ENCODE data around the gene SLC35D3.
"Not testable (repeated sequence)": the region's sequence is repeated elsewhere in the genome, so short reads cannot be mapped to it uniquely, and the experiment has no call there.

The SLC35D3 gene, protein sequence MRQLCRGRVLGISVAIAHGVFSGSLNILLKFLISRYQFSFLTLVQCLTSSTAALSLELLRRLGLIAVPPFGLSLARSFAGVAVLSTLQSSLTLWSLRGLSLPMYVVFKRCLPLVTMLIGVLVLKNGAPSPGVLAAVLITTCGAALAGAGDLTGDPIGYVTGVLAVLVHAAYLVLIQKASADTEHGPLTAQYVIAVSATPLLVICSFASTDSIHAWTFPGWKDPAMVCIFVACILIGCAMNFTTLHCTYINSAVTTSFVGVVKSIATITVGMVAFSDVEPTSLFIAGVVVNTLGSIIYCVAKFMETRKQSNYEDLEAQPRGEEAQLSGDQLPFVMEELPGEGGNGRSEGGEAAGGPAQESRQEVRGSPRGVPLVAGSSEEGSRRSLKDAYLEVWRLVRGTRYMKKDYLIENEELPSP

DNA sequence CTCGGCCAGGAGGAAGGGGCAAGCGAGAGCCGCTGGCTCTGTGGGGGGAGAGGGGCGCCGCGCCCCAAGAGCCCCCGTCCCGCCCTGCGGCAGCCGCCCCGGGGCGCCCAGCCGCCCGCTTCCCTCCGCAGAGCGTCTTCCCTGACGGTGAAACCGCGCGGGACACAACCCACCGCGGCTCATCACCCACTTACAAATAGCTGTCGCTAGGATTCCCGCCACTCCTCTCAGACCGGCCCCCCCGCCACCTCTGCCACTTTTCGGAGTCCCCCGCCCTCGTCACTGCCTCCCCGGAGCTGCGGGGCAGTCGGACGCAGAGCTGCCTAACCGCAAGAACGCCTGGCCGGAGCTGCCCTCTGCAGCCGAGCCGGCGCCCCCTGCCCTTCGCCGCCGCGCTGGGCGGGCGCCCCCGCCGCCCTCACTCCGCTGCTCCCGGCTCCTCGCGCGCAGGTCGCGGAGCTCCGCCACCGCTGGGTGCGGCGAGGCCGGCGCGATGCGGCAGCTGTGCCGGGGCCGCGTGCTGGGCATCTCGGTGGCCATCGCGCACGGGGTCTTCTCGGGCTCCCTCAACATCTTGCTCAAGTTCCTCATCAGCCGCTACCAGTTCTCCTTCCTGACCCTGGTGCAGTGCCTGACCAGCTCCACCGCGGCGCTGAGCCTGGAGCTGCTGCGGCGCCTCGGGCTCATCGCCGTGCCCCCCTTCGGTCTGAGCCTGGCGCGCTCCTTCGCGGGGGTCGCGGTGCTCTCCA, at the start of gene SLC35D3:
TSS of gene SLC35D3 (plus strand) at position 366 of the 749 bp plus-strand sequence. CDS start at position 494, 128 bp downstream.
- Histone ChIP-seq H3K36me3 (ENCODE audit: control insufficient read depth, insufficient read depth, low read length, severe bottlenecking) (no peaks in the 10 kb centered on the region), H3K9me3 (ENCODE audit: control insufficient read depth, low read length) (no peaks in the 10 kb centered on the region), H3K9ac (ENCODE audit: low read length) (no peak within 1 kb of the TSS), H3K4me3 (ENCODE audit: low read length) (peak within 1 kb of the TSS; percentile 71), H3K27me3 (replicated peaks; ENCODE audit: control insufficient read depth, insufficient read depth, low read length) (peaks cover 25% of the 10 kb centered on the region), H3K4me1 (ENCODE audit: control insufficient read depth, insufficient read depth, low read length) (peaks cover 16% of the 10 kb centered on the region)
- peak; percentile 39 for DNase-seq (ENCODE audit: low read depth)

DNA sequence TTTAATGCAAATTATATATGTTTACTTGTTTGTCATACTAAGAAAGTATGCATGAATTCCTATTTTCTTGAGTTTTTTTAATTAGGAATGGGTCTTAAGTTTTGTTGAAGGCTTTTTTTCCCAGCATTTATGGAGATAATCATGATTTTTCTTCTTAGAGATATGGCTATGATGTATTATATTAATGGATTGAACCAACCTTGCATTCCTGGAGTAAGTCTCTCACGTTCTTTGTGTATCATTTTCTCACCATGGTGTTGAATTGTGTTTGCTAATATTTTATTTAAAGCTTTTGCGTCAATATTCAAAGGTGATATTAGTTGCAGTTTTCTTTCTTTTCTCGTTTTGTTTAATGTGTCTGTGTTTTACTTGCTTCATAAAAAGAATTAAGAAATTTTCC, 48.4 kb upstream of the SLC35D3 start:
- Histone ChIP-seq H3K36me3 (ENCODE audit: control insufficient read depth, insufficient read depth, low read length, severe bottlenecking) (peaks cover 24% of the 10 kb centered on the region), H3K27me3 (replicated peaks; ENCODE audit: control insufficient read depth, insufficient read depth, low read length) (no peaks in the 10 kb centered on the region), H3K4me3 (ENCODE audit: low read length) (peak overlapping the region; percentile 6), H3K4me1 (ENCODE audit: control insufficient read depth, insufficient read depth, low read length) (no peaks in the 10 kb centered on the region), H3K9ac (ENCODE audit: low read length) (no peak overlapping the region), H3K9me3 (ENCODE audit: control insufficient read depth, low read length) (peaks cover 20% of the 10 kb centered on the region)
- peak; percentile 16 for DNase-seq (ENCODE audit: low read depth)

DNA sequence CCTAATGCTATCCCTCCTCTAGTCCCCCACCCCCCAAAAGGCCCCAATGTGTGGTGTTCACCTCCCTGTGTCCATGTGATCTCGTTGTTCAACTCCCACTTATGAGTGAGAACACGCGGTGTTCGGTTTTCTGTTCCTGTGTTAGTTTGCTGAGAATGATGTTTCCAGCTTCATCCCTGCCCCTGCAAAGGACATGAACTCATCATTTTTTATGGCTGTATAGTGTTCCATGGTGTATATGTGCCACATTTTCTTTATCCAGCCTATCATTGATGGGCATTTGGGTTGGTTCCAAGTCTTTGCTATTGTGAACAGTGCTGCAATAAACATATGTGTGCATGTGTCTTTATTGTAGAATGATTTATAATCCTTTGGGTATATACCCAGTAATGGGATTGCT, 45.6 kb upstream of the SLC35D3 start:
- H3K4me3 ChIP-seq (ENCODE audit: low read length); H3K4me1 ChIP-seq (ENCODE audit: control insufficient read depth, insufficient read depth, low read length); H3K9ac ChIP-seq (ENCODE audit: low read length); H3K27me3 ChIP-seq (replicated peaks; ENCODE audit: control insufficient read depth, insufficient read depth, low read length); DNase-seq (ENCODE audit: low read depth): not testable (repeated sequence)
- Histone ChIP-seq H3K9me3 (ENCODE audit: control insufficient read depth, low read length) (peaks cover 20% of the 10 kb centered on the region), H3K36me3 (ENCODE audit: control insufficient read depth, insufficient read depth, low read length, severe bottlenecking) (peaks cover 19% of the 10 kb centered on the region)

DNA sequence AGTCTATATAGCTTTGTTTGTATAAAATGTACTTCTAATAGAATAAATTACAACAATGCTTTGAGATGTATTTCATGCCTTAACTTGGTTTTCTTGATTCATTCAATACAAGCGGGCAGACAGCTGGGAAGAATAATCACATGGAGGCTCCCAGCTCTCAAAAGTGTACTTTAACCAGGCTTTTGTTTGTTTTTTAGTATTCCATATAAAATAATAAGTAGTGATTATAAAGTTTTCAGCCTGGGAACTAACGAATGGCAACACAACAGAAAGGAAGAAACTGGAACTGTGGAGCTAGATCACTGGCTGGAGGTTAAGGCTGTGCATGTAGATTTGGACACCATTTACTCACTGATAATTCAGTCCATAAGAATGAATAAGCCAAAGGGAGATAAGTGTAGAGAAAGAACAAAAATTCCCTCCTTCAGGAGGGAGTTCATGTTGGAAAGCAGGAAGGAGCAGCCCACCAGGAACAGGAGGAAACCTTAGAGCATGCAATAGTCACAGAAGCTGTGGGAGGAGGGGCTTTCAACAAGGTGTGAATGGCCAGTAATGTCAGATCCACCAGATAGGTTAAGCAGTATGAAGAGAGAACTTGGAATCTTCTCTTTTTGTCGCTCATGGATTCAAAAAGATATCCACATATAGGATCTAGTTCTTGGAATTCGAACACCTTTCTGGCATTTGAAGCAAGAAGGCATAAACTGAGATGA, 41.2 kb upstream of the SLC35D3 start:
- Histone ChIP-seq H3K9me3 (ENCODE audit: control insufficient read depth, low read length) (no peaks in the 10 kb centered on the region), H3K36me3 (ENCODE audit: control insufficient read depth, insufficient read depth, low read length, severe bottlenecking) (no peaks in the 10 kb centered on the region), H3K27me3 (replicated peaks; ENCODE audit: control insufficient read depth, insufficient read depth, low read length) (no peaks in the 10 kb centered on the region), H3K4me3 (ENCODE audit: low read length) (no peak overlapping the region), H3K9ac (ENCODE audit: low read length) (no peak overlapping the region), H3K4me1 (ENCODE audit: control insufficient read depth, insufficient read depth, low read length) (no peaks in the 10 kb centered on the region)
- DNase-seq (ENCODE audit: low read depth) = no peak

DNA sequence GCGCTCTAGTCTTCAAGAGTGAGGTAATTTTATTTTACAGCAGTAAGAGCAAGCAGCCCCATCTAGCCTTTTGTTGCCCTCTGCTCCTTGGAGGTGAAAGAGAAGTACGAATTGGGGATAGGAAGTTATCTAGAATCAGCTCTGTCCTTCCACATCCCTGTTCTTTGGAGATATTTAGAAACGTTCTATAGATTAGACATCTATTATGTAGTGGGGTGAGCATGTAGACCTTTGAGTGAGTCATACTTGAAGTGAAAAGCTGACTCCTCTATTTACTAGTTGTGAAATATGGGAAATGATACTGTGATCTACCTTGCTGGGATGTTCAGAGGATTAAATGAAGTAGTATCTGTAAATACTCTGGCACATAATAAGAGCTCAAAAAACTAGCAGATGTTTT, 36.0 kb upstream of the SLC35D3 start:
- no peak overlapping the region for H3K9ac ChIP-seq (ENCODE audit: low read length)
- H3K9me3 ChIP-seq (ENCODE audit: control insufficient read depth, low read length) = no peaks in the 10 kb centered on the region
- no peaks in the 10 kb centered on the region for H3K27me3 ChIP-seq (replicated peaks; ENCODE audit: control insufficient read depth, insufficient read depth, low read length)
- H3K36me3 ChIP-seq (ENCODE audit: control insufficient read depth, insufficient read depth, low read length, severe bottlenecking) = no peaks in the 10 kb centered on the region
- DNase-seq (ENCODE audit: low read depth) = no peak
- no peak overlapping the region for H3K4me3 ChIP-seq (ENCODE audit: low read length)
- no peaks in the 10 kb centered on the region for H3K4me1 ChIP-seq (ENCODE audit: control insufficient read depth, insufficient read depth, low read length)

DNA sequence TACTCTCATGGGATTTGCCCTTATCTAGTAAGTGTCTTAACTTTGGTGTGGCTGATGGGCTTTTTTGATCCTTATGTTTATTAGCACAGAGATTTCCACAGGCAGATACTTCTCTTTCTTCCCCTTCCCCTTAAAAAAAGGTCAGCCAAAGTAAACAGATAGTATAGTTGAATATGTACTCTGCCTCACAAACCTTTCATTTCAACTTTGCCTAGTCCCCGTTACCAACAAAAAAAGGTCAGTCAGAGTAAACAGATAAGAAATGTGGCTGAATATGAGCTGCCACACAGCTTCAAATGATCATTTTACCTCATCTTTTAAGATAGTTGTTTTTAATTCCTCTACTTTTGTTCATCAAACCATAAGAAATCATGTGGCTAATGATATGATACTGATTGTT, 34.1 kb upstream of the SLC35D3 start:
- no peaks in the 10 kb centered on the region for H3K4me1 ChIP-seq (ENCODE audit: control insufficient read depth, insufficient read depth, low read length)
- no peak overlapping the region for H3K9ac ChIP-seq (ENCODE audit: low read length)
- no peaks in the 10 kb centered on the region for H3K9me3 ChIP-seq (ENCODE audit: control insufficient read depth, low read length)
- no peak for DNase-seq (ENCODE audit: low read depth)
- H3K36me3 ChIP-seq (ENCODE audit: control insufficient read depth, insufficient read depth, low read length, severe bottlenecking) = no peaks in the 10 kb centered on the region
- no peaks in the 10 kb centered on the region for H3K27me3 ChIP-seq (replicated peaks; ENCODE audit: control insufficient read depth, insufficient read depth, low read length)
- no peak overlapping the region for H3K4me3 ChIP-seq (ENCODE audit: low read length)

DNA sequence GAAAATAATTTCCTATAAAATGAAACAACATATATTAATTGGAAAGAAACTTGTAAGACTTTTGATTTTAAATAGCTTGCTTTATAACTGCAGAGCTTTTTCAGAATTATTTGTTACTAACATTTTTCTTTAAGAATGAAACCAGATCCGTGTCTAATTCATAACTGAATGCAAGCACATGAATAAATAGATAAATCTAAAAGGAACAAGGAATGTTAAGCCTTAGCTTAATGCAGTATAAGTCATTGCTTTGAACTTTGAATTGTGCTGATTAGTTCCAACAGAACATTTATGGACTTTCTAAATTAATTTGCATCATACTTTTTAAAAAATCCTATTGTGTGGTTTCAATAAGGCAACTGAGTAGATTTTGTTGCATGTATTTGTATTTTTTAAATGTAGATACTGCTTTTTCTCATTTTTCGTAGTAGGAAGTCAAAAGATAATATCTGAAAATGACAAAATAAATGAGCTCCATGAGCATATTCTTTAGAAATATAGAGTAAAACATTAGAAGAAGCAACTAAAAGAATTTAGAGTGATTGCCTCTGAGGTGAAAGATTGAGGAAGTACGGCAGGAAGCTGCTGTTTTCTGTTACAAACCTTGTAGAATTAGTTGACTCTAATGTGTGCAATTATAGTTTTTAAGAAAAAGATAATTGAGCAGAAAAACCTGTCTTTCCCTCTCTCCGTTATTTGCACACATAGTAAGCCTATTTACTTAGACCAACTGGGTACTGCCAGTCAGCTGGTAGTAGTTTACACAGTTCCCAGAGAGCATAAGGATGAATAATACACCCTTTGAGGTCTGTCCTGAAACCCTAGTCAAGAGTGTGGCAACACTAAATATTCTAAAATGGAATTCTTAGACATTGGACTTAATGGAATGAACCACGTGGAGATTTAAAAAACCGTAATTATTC, 32.6 kb upstream of the SLC35D3 start:
- no peak overlapping the region for H3K9ac ChIP-seq (ENCODE audit: low read length)
- H3K27me3 ChIP-seq (replicated peaks; ENCODE audit: control insufficient read depth, insufficient read depth, low read length) = no peaks in the 10 kb centered on the region
- H3K4me3 ChIP-seq (ENCODE audit: low read length) = no peak overlapping the region
- DNase-seq (ENCODE audit: low read depth) = peak; percentile 33
- H3K4me1 ChIP-seq (ENCODE audit: control insufficient read depth, insufficient read depth, low read length) = no peaks in the 10 kb centered on the region
- H3K36me3 ChIP-seq (ENCODE audit: control insufficient read depth, insufficient read depth, low read length, severe bottlenecking) = no peaks in the 10 kb centered on the region
- H3K9me3 ChIP-seq (ENCODE audit: control insufficient read depth, low read length) = no peaks in the 10 kb centered on the region

DNA sequence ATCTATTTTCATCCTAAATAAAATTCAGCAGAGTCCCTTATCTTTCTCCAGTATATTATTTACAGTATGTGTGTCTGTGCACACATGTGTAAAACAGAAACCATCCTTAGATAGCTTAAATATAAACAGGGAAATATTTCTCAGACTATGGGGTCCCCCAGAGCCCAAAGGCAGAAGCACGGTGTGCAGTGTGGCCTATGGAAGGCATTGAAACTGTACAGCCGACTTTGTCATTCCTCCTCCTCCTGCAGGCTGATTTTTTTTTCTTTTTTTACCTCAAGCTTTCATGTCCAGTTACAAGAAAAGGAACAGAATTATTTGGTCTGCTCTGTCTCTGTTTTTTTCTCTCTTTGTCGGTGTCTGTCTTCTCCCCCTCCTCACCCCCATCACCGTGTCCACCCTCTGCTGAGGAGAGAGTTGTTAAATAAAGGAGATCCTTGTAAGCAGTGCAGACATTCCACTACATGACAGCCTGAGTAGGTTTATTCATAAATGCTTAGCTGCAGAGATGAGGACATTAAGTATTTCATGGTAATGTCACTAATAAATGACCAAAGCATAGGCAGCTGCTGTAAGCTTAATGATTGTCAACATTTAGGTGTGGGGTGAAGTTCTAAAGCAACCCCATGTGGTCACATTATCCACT, 31.8 kb upstream of the SLC35D3 start:
- Histone ChIP-seq H3K36me3 (ENCODE audit: control insufficient read depth, insufficient read depth, low read length, severe bottlenecking) (no peaks in the 10 kb centered on the region), H3K27me3 (replicated peaks; ENCODE audit: control insufficient read depth, insufficient read depth, low read length) (no peaks in the 10 kb centered on the region)

DNA sequence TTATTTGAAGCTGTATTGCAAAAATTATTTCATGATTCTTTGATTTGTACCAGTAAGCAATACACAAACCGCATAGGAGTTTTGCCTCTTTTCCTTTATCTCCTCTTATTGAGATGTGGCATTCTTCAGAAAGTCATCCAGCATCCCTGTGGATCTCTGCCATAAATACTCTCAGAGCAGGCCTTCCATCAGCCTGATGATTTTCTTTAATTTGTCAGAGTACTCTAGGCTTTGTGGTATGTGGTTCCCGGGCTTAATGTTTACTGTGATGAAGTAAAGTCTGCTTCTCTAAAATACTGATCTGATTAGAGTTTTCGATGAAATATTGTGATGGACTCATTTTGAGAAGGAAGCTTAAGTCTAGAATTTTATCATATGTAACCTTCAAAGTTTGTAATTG, 31.1 kb upstream of the SLC35D3 start:
- DNase-seq (ENCODE audit: low read depth) = no peak
- no peak overlapping the region for H3K9ac ChIP-seq (ENCODE audit: low read length)
- no peaks in the 10 kb centered on the region for H3K36me3 ChIP-seq (ENCODE audit: control insufficient read depth, insufficient read depth, low read length, severe bottlenecking)
- H3K4me1 ChIP-seq (ENCODE audit: control insufficient read depth, insufficient read depth, low read length) = no peaks in the 10 kb centered on the region
- H3K27me3 ChIP-seq (replicated peaks; ENCODE audit: control insufficient read depth, insufficient read depth, low read length) = no peaks in the 10 kb centered on the region
- no peaks in the 10 kb centered on the region for H3K9me3 ChIP-seq (ENCODE audit: control insufficient read depth, low read length)
- H3K4me3 ChIP-seq (ENCODE audit: low read length) = no peak overlapping the region

More for the DNA sequence above, 31.8 kb upstream of the SLC35D3 start:
- no peak for DNase-seq (ENCODE audit: low read depth)
- Histone ChIP-seq H3K9ac (ENCODE audit: low read length) (no peak overlapping the region), H3K4me3 (ENCODE audit: low read length) (no peak overlapping the region), H3K9me3 (ENCODE audit: control insufficient read depth, low read length) (no peaks in the 10 kb centered on the region), H3K4me1 (ENCODE audit: control insufficient read depth, insufficient read depth, low read length) (no peaks in the 10 kb centered on the region)

DNA sequence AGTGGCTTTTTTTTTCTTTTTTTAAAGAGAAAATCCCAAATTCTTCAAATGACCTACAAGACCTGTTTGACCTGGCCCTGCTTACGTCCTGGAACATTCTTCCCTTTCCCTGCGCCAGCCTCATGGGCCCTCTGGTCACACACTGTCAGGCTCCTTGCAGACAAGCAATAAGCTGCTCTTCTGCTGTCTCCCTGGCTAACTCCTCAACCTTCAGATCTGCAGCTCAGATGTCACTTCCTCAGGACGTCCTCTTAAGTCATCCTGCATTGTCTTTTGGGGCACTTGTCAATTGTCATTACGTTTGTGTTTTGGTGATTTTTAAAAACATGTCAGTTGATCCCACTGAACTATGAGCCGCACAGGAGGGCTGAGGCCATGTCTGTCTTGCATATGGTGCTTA, 28.9 kb upstream of the SLC35D3 start:
- no peaks in the 10 kb centered on the region for H3K27me3 ChIP-seq (replicated peaks; ENCODE audit: control insufficient read depth, insufficient read depth, low read length)
- no peak for DNase-seq (ENCODE audit: low read depth)
- no peaks in the 10 kb centered on the region for H3K4me1 ChIP-seq (ENCODE audit: control insufficient read depth, insufficient read depth, low read length)
- H3K9ac ChIP-seq (ENCODE audit: low read length) = no peak overlapping the region
- no peak overlapping the region for H3K4me3 ChIP-seq (ENCODE audit: low read length)
- H3K36me3 ChIP-seq (ENCODE audit: control insufficient read depth, insufficient read depth, low read length, severe bottlenecking) = peaks cover 2% of the 10 kb centered on the region
- H3K9me3 ChIP-seq (ENCODE audit: control insufficient read depth, low read length) = no peaks in the 10 kb centered on the region
